Lung microvascular endothelial cell (primary cell): ENCODE data around the gene NEU3. TPM values are rescaled to one million over a fixed set of nuclear protein-coding genes. Genes with fewer than 3 reads are reported as not detected.
"Not testable (repeated sequence)": the region's sequence is repeated elsewhere in the genome, so short reads cannot be mapped to it uniquely, and the experiment has no call there.

Experiments used
- DNase-seq, 2 donors: peaks; one replicate each; pipeline versions ENCODE4 v3.0.0 to v3.0.0-alpha.2; 2010; ENCODE audit warnings: low read depth in 2 of 2
- total RNA-seq: library from RNA; depleted of rRNA; stranded (reverse); fragments of >200 nt; gene quantifications from 2 replicates; pipeline ENCODE4 v1.2.1, GENCODE V29; 2014

The NEU3 gene
- total RNA-seq, 1 donor from 2014 or later, result 7.1 TPM

- no peak for DNase-seq
Measured at GRCh38 chr11:74981888-74982287, 6.8 kb upstream of the NEU3 start.

GRCh38 chr11:74984070-74984469 lies 4.7 kb upstream of the NEU3 start:
- DNase-seq, result no peak

- no peak for DNase-seq
Measured at GRCh38 chr11:74984730-74985129, 4.0 kb upstream of the NEU3 start.

- DNase-seq, result peak in 1 of 2 donors; percentile 15
Measured at GRCh38 chr11:74989260-74989638, 516 bp downstream of the NEU3 start.

GRCh38 chr11:74990150-74990549 lies 1.4 kb downstream of the NEU3 start:
- not testable (repeated sequence) for DNase-seq

GRCh38 chr11:74990941-74991340 lies 2.2 kb downstream of the NEU3 start:
- DNase-seq, result no peak

GRCh38 chr11:74992852-74993251 lies 4.1 kb downstream of the NEU3 start:
- DNase-seq, result no peak

GRCh38 chr11:75000975-75001354 lies 12.2 kb downstream of the NEU3 start:
- no peak for DNase-seq

- DNase-seq, result no peak
Measured at GRCh38 chr11:75001686-75002085, 13.0 kb downstream of the NEU3 start.

- no peak for DNase-seq
Measured at GRCh38 chr11:75002516-75002915, 13.8 kb downstream of the NEU3 start.

GRCh38 chr11:75004215-75004614 lies 15.5 kb downstream of the NEU3 start:
- DNase-seq, result no peak

- no peak for DNase-seq
Measured at GRCh38 chr11:75011357-75011756, 22.6 kb downstream of the NEU3 start.

- no peak for DNase-seq
Measured at GRCh38 chr11:75011872-75012271, 23.1 kb downstream of the NEU3 start.

GRCh38 chr11:75013051-75013450 lies 24.3 kb downstream of the NEU3 start:
- DNase-seq, result no peak

GRCh38 chr11:75014129-75014528 lies 25.4 kb downstream of the NEU3 start:
- DNase-seq, result peak; percentile 29 to 74

- not testable (repeated sequence) for DNase-seq
Measured at GRCh38 chr11:75019200-75019599, 30.5 kb downstream of the NEU3 start.

- not testable (repeated sequence) for DNase-seq
Measured at GRCh38 chr11:75020328-75020727, 31.6 kb downstream of the NEU3 start.

- no peak for DNase-seq
Measured at GRCh38 chr11:75022296-75022695, 33.6 kb downstream of the NEU3 start.

- DNase-seq, result peak; percentile 86 to 91
Measured at GRCh38 chr11:75022759-75023396, 34.1 kb downstream of the NEU3 start.

GRCh38 chr11:75023446-75024067 lies 34.8 kb downstream of the NEU3 start:
- no peak for DNase-seq

- DNase-seq, result no peak
Measured at GRCh38 chr11:75024068-75024449, 35.3 kb downstream of the NEU3 start.

GRCh38 chr11:75024764-75025211 lies 36.1 kb downstream of the NEU3 start:
- DNase-seq, result no peak

- DNase-seq, result no peak
Measured at GRCh38 chr11:75025561-75025960, 36.8 kb downstream of the NEU3 start.
